Mucosa of gallbladder (tissue), 1 donor: ENCODE measurements around the gene TIMP3. TPM values are rescaled to one million over a fixed set of nuclear protein-coding genes. Genes with fewer than 3 reads are reported as not detected.
"Not testable (repeated sequence)": the region's sequence is repeated elsewhere in the genome, so short reads cannot be mapped to it uniquely, and the experiment has no call there.

Experiments used
- DNase-seq: peaks from one replicate; pipeline ENCODE4 v3.0.0-alpha.2; 2020; ENCODE audit warnings: low spot score
- total RNA-seq: library from RNA; stranded (reverse); gene quantifications from one replicate; pipeline ENCODE4 v1.2.1, GENCODE V29; 2021
- donor health status: DM: no; HTN: no; CAD: no.

TIMP3 gene
- total RNA-seq, 1 donor from 2014 or later = 180 TPM

- DNase-seq = no peak
These were observed 52.9 kb downstream of the TIMP3 start for GRCh38 chr22:32854351-32854804.

GRCh38 chr22:32855045-32855756 lies 53.7 kb downstream of the TIMP3 start:
- no peak for DNase-seq

GRCh38 chr22:32858121-32858703 lies 56.7 kb downstream of the TIMP3 start:
- DNase-seq = no peak

GRCh38 chr22:32858957-32859356 lies 57.5 kb downstream of the TIMP3 start:
- no peak for DNase-seq

- DNase-seq = no peak
These were observed 58.2 kb downstream of the TIMP3 start for GRCh38 chr22:32859743-32860142.

GRCh38 chr22:32861330-32861729 lies 59.8 kb downstream of the TIMP3 start:
- DNase-seq = no peak

GRCh38 chr22:32862083-32862482 lies 60.6 kb downstream of the TIMP3 start:
- DNase-seq = no peak

- DNase-seq = no peak
These were observed 61.6 kb downstream of the TIMP3 start for GRCh38 chr22:32862936-32863661.

GRCh38 chr22:32864041-32864440 lies 62.5 kb downstream of the TIMP3 start:
- DNase-seq = no peak

- no peak for DNase-seq
These were observed 63.1 kb downstream of the TIMP3 start for GRCh38 chr22:32864596-32864995.

- DNase-seq = no peak
These were observed 65.4 kb downstream of the TIMP3 start for GRCh38 chr22:32866953-32867352.

GRCh38 chr22:32868946-32869345 lies 67.4 kb downstream of the TIMP3 start:
- no peak for DNase-seq

GRCh38 chr22:32870474-32870873 lies 69.0 kb downstream of the TIMP3 start:
- DNase-seq = no peak

- not testable (repeated sequence) for DNase-seq
These were observed 72.1 kb downstream of the TIMP3 start for GRCh38 chr22:32873604-32874003.

GRCh38 chr22:32874385-32874784 lies 72.9 kb downstream of the TIMP3 start:
- DNase-seq = no peak

GRCh38 chr22:32874976-32875375 lies 73.5 kb downstream of the TIMP3 start:
- DNase-seq = no peak

- DNase-seq = no peak
These were observed 75.0 kb downstream of the TIMP3 start for GRCh38 chr22:32876516-32876915.

- no peak for DNase-seq
These were observed 75.7 kb downstream of the TIMP3 start for GRCh38 chr22:32877196-32877595.

GRCh38 chr22:32879550-32879949 lies 78.0 kb downstream of the TIMP3 start:
- DNase-seq = no peak

GRCh38 chr22:32880061-32880460 lies 78.6 kb downstream of the TIMP3 start:
- no peak for DNase-seq

GRCh38 chr22:32880505-32880892 lies 79.0 kb downstream of the TIMP3 start:
- DNase-seq = no peak

GRCh38 chr22:32880893-32881596 lies 79.5 kb downstream of the TIMP3 start:
- DNase-seq = peak; percentile 68
